PC-3 (cell line): ENCODE measurements around the gene IL34. TPM values are rescaled to one million over a fixed set of nuclear protein-coding genes. Genes with fewer than 3 reads are reported as not detected.

ENCODE experiments used
- ATAC-seq: fragments of 200-7000 bp; cut with Tn5 transposase; 2 replicates; pipeline ENCODE4 v1.9.1; 2020; ENCODE audit warnings: mild to moderate bottlenecking, moderate library complexity
- BruUV-seq: library from RNA; stranded (reverse); fragments of 400-500 nt; replicated peaks from 2 replicates; lab custom pipeline; 2021; lab: Mats Ljungman, UMichigan
- CTCF ChIA-PET: fragments of 300-600 bp; sonication (Branson Sonifier 250); formaldehyde crosslinking; loops from one replicate; lab custom pipeline; 2022; ENCODE audit warnings: antibody characterized with exemption; lab: Charles Lee
- POLR2A ChIA-PET: fragments of 300-600 bp; sonication (Branson Sonifier 250); formaldehyde crosslinking; loops from one replicate; lab custom pipeline; 2022; ENCODE audit warnings: antibody characterized with exemption; ENCODE audit not compliant: unreplicated experiment; lab: Charles Lee
- DNase-seq: peaks from one replicate; pipeline ENCODE4 v3.0.0-alpha.2; 2015
- H2AFZ ChIP-seq: fragments of 300-600 bp; sonication (generic); 2 replicates; pipeline ENCODE4 v1.6.0; 2016; ENCODE audit warnings: antibody characterized with exemption, low read length
- H3F3A ChIP-seq: fragments of 300-600 bp; sonication (generic); one replicate; pipeline ENCODE4 v1.6.0; 2017; ENCODE audit warnings: antibody characterized with exemption, low read length, control low read depth, mild to moderate bottlenecking; ENCODE audit not compliant: unreplicated experiment
- H3K27ac ChIP-seq: fragments of 300-600 bp; sonication (generic); 2 replicates; pipeline ENCODE4 v1.5.1; 2016; ENCODE audit warnings: mild to moderate bottlenecking, low read length
- H3K27me3 ChIP-seq: fragments of 300-600 bp; sonication (generic); 2 replicates; pipeline ENCODE4 v1.6.1; 2016; ENCODE audit warnings: low read length, mixed read lengths
- H3K36me3 ChIP-seq: fragments of 300-600 bp; sonication (generic); 2 replicates; pipeline ENCODE4 v1.6.1; 2016; ENCODE audit warnings: low read depth, mixed run types, low read length, mixed read lengths
- H3K4me1 ChIP-seq: fragments of 300-600 bp; sonication (generic); 2 replicates; pipeline ENCODE4 v1.5.1; 2016; ENCODE audit warnings: low read length; ENCODE audit not compliant: insufficient read depth
- H3K4me2 ChIP-seq: fragments of 300-600 bp; sonication (generic); 2 replicates; pipeline ENCODE4 v1.6.0; 2016; ENCODE audit warnings: low read length
- H3K4me3 ChIP-seq: fragments of 300-600 bp; sonication (generic); 2 replicates; pipeline ENCODE4 v1.5.1; 2016; ENCODE audit warnings: mild to moderate bottlenecking, low read length, mixed read lengths
- H3K79me2 ChIP-seq: fragments of 300-600 bp; sonication (generic); 2 replicates; pipeline ENCODE4 v1.6.1; 2017; ENCODE audit warnings: low read length, mixed read lengths
- H3K9ac ChIP-seq: fragments of 300-600 bp; sonication (generic); 2 replicates; pipeline ENCODE4 v1.6.0; 2016; ENCODE audit warnings: mild to moderate bottlenecking, low read length
- H3K9me2 ChIP-seq: fragments of 300-600 bp; sonication (generic); replicated peaks from 2 replicates; pipeline ENCODE4 v1.6.1; 2016; ENCODE audit warnings: mixed run types, low read length, mixed read lengths
- H3K9me3 ChIP-seq: fragments of 300-600 bp; sonication (generic); 2 replicates; pipeline ENCODE4 v1.6.1; 2016; ENCODE audit warnings: low read length, mixed read lengths
- H4K20me1 ChIP-seq: fragments of 300-600 bp; sonication (generic); 2 replicates; pipeline ENCODE4 v1.6.1; 2016; ENCODE audit warnings: low read length, mixed read lengths
- EZH2 ChIP-seq: fragments of 300-600 bp; sonication (generic); IDR thresholded peaks from one replicate; pipeline ENCODE4 v1.6.1; 2017; ENCODE audit warnings: antibody characterized with exemption, mild to moderate bottlenecking, low read length; ENCODE audit not compliant: unreplicated experiment
- EZH2phosphoT487 ChIP-seq: fragments of 300-600 bp; sonication (generic); IDR thresholded peaks from 2 replicates; pipeline ENCODE4 v1.6.1; 2018; ENCODE audit warnings: mild to moderate bottlenecking, antibody characterized with exemption, low read length, borderline replicate concordance
- intact Hi-C: fragments of 100-400 bp; cut with micrococcal nuclease; formaldehyde crosslinking; loops from 2 replicates; pipeline ENCODE4 v1.9.0; 2023
- total RNA-seq: library from RNA; depleted of rRNA; stranded (reverse); fragments of >200 nt; gene quantifications from 2 replicates; pipeline ENCODE4 v1.2.3, GENCODE V29; 2014
- TF ChIP-seq, protein P1 (sequence below): fragments of 300-600 bp; sonication (generic); conservative IDR thresholded peaks from 2 replicates; pipeline ENCODE4 v1.5.1; 2017; ENCODE audit warnings: antibody characterized with exemption, low read depth, mild to moderate bottlenecking, low read length

The IL34 gene
- total RNA-seq, 1 experiment from 2014 or later: not detected

DNA sequence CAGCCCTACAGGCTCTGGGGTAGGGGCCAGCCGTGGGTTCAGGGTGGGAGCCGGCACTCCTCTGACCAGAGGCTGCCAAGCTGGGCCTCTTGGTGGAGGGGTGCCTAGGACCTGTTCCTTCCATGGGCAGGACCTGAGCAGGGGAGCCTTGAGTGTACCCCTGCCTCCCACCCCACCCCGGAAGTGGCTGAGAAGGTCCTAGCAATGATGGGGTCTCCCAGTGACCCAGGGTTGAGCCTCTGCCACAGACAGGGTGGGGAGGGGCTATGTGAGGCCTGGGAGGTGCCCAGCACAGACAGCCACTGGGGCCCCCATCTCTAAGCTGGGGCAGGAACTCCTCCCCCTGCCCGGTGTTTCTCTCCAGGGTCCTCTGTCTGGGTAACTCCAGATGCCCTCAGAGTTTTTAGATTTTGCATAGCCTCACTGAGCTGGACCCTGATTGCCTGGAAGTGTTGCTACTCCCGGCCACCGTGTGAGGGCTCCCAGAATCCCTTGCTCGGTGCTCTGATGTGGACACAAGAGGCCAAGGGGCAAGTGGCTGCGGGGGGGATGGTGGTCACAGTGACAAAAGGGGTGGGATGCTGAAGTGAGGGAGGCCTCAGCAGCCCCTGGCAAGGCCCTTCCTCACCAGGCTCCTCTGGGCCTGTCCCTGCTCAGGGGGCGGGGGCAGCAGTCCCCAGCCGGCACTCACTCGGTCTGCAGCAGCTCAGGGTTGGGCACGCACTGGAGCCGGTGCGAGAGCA is 45.9 kb downstream of the IL34 start:
- Histone ChIP-seq H3K27me3 (no peaks in the 10 kb centered on the region), H3K4me3 (no peak overlapping the region), H3K27ac (no peak overlapping the region), H3K36me3 (no peaks in the 10 kb centered on the region), H3K79me2 (no peaks in the 10 kb centered on the region), H3K9ac (no peak overlapping the region), H3K9me3 (no peaks in the 10 kb centered on the region), H3K4me1 (peaks cover 38% of the 10 kb centered on the region), H3K4me2 (no peak overlapping the region), H4K20me1 (no peaks in the 10 kb centered on the region), H2AFZ (no peak overlapping the region), H3K9me2 (no peaks in the 10 kb centered on the region), H3F3A (no peaks in the 10 kb centered on the region)
- TF ChIP-seq, protein P1, sequence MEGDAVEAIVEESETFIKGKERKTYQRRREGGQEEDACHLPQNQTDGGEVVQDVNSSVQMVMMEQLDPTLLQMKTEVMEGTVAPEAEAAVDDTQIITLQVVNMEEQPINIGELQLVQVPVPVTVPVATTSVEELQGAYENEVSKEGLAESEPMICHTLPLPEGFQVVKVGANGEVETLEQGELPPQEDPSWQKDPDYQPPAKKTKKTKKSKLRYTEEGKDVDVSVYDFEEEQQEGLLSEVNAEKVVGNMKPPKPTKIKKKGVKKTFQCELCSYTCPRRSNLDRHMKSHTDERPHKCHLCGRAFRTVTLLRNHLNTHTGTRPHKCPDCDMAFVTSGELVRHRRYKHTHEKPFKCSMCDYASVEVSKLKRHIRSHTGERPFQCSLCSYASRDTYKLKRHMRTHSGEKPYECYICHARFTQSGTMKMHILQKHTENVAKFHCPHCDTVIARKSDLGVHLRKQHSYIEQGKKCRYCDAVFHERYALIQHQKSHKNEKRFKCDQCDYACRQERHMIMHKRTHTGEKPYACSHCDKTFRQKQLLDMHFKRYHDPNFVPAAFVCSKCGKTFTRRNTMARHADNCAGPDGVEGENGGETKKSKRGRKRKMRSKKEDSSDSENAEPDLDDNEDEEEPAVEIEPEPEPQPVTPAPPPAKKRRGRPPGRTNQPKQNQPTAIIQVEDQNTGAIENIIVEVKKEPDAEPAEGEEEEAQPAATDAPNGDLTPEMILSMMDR: no peak
- TF ChIP-seq EZH2 (no peak), EZH2phosphoT487 (no peak)
- ChIA-PET POLR2A (no interaction called here), CTCF (no interaction called here)
- DNase-seq (no peak), ATAC-seq (no peak)
- intact Hi-C loops: loop anchor here (10.0 kb wide), 1 partner anchor 82 kb away; no protein-coding TSS in a partner anchor
- BruUV-seq: no TSS peak

DNA sequence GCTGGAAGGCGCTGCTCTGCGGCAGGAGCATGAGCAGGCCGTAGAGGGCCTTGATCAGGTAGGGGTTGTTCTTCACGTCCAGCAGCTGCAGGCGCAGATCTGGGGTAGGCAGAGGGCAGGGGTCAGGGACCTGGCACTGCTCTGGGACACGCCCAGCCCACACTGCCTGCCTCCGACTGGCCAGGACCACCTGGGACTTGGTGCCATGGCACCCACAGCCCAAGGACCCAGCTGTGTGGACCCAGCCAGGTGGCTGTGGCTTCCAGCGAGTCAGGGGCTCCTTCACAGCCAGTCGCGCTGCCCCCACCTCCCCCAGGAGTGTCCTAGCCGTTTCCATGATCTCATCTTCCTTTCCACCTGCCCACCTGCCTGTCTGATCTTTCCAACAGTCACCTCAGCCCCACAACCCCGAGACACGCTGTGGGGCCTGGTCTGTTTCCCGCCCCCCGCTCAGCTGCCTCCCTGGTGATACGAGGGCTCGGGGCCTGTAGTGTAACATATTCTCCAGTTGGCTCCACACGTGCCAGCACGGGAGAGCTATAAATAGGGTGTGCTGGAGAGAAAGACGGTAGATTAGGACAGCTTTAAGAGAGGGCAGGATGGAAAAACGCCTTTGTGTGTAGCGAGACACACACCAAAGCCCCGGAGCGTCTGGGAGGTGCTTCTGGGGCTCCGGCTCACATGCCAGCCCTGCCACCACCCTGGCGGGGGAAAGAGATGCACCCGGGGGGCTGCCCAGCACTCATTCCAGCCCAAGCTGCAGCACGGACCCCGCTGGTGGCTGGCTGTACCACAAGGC is 46.7 kb downstream of the IL34 start:
- TF ChIP-seq EZH2phosphoT487 (no peak), EZH2 (no peak)
- TF ChIP-seq, protein P1: no peak
- ChIA-PET POLR2A (no interaction called here), CTCF (no interaction called here)
- Histone ChIP-seq H3K4me2 (0 out of 2 replicates have a peak overlapping the region, but pooled peaks have one; percentile 16), H3K27me3 (no peaks in the 10 kb centered on the region), H3K9me2 (no peaks in the 10 kb centered on the region), H3K79me2 (no peaks in the 10 kb centered on the region), H4K20me1 (no peaks in the 10 kb centered on the region), H2AFZ (no peak overlapping the region), H3F3A (no peaks in the 10 kb centered on the region), H3K4me3 (no peak overlapping the region), H3K9ac (no peak overlapping the region), H3K9me3 (no peaks in the 10 kb centered on the region), H3K4me1 (peaks cover 41% of the 10 kb centered on the region), H3K36me3 (no peaks in the 10 kb centered on the region), H3K27ac (peak overlapping the region; percentile 44; the same call in 1 of the 2 replicates)
- intact Hi-C loops: loop anchor here (10.0 kb wide), 1 partner anchor 82 kb away; no protein-coding TSS in a partner anchor
- ATAC-seq (no peak), DNase-seq (no peak)
- no TSS peak for BruUV-seq
